Right atrium auricular region (tissue), 2 donors: Measurements from ENCODE around the gene ANXA7. TPM values are rescaled to one million over a fixed set of nuclear protein-coding genes. Genes with fewer than 3 reads are reported as not detected.

Experiments
- DNase-seq: peaks from one replicate; pipeline ENCODE4 v3.0.0-alpha.2; 2019; ENCODE audit warnings: low spot score
- H3K27ac ChIP-seq, 2 donors: fragments of 200-600 bp; sonication (generic); 1 replicate in 1 of 2; 2 replicates in 1 of 2; pipeline ENCODE4 v1.5.1; 2016 to 2019
- H3K27me3 ChIP-seq, 2 donors: fragments of 200-600 bp; sonication (generic); one replicate each; pipeline versions ENCODE4 v1.5.1 to v1.6.0; 2017 to 2019
- H3K36me3 ChIP-seq: fragments of 200-600 bp; sonication (generic); one replicate; pipeline ENCODE4 v1.5.1; 2016
- H3K4me1 ChIP-seq, 2 donors: fragments of 200-600 bp; sonication (generic); one replicate each; pipeline versions ENCODE4 v1.5.1 to v1.6.0; 2017 to 2019
- H3K4me3 ChIP-seq, 2 donors: fragments of 200-600 bp; sonication (generic); 1 replicate in 1 of 2; 2 replicates in 1 of 2; pipeline ENCODE4 v1.5.1; 2017 to 2019; ENCODE audit warnings: mild to moderate bottlenecking in 1 of 2, moderate library complexity in 1 of 2
- H3K9me3 ChIP-seq, 2 donors: fragments of 200-600 bp; sonication (generic); one replicate each; pipeline ENCODE4 v1.5.1; 2019
- total RNA-seq, 2 donors: library from RNA; depleted of rRNA; stranded (reverse); fragments of >200 nt; gene quantifications; one replicate each; pipeline ENCODE4 v1.1.0, GENCODE V29; 2016
- TF ChIP-seq, protein P1 (sequence below), 2 donors: fragments of 200-600 bp; sonication (generic); IDR thresholded peaks; one replicate each; pipeline ENCODE4 v1.5.1; 2019; ENCODE audit warnings: antibody characterized with exemption in 2 of 2

The ANXA7 gene
- total RNA-seq, result 100 to 1,000 TPM; 100 to 117 TPM

DNA sequence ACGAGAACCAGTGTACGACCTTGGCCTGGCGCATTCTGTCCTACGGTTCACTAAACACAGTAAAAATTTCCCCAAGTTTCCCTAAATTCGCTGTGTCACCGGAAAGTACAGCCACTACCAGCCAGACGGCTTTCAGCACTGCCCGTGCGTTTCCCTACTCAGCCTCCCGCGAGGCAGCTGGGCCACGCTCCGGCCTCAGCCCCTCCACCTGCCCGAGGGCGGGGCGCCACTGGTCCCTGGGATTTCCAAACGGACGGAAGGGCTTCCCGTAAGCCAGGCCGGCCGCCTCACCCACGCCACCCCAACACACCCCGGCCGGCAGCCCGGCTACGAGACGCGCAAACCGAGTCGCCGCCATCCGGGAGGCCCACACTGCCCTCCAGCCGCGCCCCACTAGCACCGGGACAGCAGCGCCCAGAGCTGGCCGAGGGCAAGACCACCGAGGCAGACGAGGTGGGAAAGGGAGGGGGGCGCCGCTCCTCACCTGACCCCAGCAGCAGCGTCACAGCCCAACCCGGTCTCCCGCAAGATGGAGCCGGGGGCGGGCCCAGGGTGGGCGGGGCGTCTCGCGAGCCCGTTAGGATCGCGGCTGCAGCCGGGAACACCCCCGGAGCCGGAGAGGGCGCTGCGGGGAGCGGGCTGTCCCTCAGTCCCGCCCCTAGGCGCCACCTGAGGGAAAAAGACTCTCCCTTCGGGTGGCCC, at the start of gene ANXA7:
Gene ANXA7 (minus strand): TSS at position 531 of the 702 bp plus-strand sequence. CDS start 13,202 bp downstream, outside the sequence.
- H3K4me1 ChIP-seq, result peaks cover 0 to 20% of the 10 kb centered on the region in 2 donors
- TF ChIP-seq, protein P1, sequence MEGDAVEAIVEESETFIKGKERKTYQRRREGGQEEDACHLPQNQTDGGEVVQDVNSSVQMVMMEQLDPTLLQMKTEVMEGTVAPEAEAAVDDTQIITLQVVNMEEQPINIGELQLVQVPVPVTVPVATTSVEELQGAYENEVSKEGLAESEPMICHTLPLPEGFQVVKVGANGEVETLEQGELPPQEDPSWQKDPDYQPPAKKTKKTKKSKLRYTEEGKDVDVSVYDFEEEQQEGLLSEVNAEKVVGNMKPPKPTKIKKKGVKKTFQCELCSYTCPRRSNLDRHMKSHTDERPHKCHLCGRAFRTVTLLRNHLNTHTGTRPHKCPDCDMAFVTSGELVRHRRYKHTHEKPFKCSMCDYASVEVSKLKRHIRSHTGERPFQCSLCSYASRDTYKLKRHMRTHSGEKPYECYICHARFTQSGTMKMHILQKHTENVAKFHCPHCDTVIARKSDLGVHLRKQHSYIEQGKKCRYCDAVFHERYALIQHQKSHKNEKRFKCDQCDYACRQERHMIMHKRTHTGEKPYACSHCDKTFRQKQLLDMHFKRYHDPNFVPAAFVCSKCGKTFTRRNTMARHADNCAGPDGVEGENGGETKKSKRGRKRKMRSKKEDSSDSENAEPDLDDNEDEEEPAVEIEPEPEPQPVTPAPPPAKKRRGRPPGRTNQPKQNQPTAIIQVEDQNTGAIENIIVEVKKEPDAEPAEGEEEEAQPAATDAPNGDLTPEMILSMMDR (IDR thresholded peaks at IDR 0.05), result peak in 1 of 2 donors; percentile 59

DNA sequence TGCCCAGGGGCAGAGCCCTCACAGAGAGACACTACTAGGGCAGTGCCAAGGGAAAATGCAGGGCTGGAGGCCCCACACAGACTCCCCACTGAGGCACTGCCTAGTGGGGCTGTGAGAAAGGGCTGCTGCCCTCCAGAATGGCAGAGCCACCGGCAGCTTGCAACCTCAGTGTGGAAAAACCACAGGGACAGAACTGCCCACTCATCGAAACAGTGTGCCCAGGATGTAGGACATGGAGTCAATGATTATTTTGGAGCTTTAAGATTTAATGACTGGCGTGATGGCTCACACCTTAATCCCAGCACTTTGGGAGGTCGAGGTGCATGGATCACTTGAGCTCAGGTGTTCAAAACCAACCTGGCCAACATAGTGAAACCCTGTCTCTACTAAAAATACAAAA, 47.0 kb upstream of the ANXA7 start:
- no peak for DNase-seq

More for the DNA sequence above, at the start of gene ANXA7:
- Histone ChIP-seq H3K36me3 (no peaks in the 10 kb centered on the region), H3K4me3 (peak within 1 kb of the TSS; percentile 74 to 79), H3K27ac (peak within 1 kb of the TSS; percentile 92 to 97), H3K27me3 (no peaks in the 10 kb centered on the region), H3K9me3 (no peaks in the 10 kb centered on the region)
- DNase-seq, result peak; percentile 90

DNA sequence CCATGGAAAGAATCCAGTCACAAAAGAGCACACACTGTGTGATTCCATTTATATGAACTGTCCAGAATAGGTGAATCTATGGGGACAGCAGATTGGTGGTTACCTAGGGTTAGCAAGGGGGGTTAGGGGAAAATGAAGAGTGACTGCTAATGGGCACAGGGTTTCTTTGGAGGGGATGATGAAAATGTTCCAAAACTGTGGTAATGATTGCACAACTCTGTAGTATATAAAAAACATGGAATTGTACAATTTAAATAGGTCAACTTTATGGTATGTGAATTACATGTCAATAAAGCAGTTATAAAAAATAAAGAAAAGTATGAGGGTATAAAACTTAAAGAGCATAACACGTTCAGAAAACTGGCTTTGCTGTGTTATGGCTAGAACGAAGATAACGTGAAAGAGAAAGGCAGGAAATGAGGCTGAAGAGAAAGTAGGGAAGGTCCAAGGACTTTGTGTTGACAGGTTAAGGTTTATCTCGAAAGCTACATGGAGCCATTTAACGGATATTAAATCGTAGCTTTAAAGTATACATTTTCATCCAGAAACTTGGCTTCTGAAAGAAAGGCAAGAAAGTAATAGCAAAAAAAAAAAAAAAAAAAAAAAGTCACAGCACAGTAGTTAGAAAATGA, 45.9 kb upstream of the ANXA7 start:
- TF ChIP-seq, protein P1 (IDR thresholded peaks at IDR 0.05), result no peak
- Histone ChIP-seq H3K4me1 (no peaks in the 10 kb centered on the region), H3K27ac (no peak overlapping the region), H3K36me3 (peaks cover 6% of the 10 kb centered on the region), H3K4me3 (no peak overlapping the region), H3K9me3 (no peaks in the 10 kb centered on the region), H3K27me3 (no peaks in the 10 kb centered on the region)
- no peak for DNase-seq

More for the DNA sequence above, 47.0 kb upstream of the ANXA7 start:
- Histone ChIP-seq H3K4me3 (no peak overlapping the region), H3K9me3 (no peaks in the 10 kb centered on the region), H3K27me3 (no peaks in the 10 kb centered on the region), H3K27ac (no peak overlapping the region), H3K4me1 (no peaks in the 10 kb centered on the region), H3K36me3 (peaks cover 13% of the 10 kb centered on the region)
- TF ChIP-seq, protein P1 (IDR thresholded peaks at IDR 0.05), result no peak

DNA sequence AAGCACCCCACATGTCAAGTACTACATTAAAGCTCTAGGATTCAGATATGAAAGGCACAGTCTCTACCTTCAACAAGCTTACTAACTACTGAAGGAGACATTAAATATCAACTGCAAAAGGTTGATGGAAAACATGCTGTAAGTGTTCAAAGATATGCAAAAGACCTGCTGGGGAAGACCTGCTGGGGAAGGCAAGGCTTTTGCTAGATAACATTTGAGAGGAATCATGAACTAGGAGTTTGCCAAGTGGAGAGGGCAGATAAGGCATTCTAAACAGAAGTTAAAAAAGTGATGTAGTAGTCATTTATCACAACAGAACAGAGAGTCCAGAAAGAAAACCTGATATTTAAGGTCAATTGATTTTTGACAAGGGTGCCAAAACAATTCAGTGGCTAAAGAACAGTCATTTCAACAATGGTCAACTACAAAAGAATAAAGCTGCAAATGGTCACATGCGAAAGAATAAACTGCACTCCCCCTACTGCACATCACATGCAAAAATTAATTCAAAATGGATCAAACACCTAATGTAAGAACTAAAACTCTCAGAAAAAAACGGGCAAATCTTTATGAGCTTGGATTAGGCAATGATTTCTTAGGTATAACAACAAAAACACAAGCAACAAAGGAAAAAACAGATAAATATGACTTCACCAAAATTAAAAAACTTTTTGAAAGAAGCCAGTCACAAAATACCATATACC, 42.5 kb upstream of the ANXA7 start:
- no peaks in the 10 kb centered on the region for H3K27me3 ChIP-seq
- H3K36me3 ChIP-seq, result peaks cover 20% of the 10 kb centered on the region
- TF ChIP-seq, protein P1 (IDR thresholded peaks at IDR 0.05), result no peak
- H3K9me3 ChIP-seq, result no peaks in the 10 kb centered on the region
- no peak overlapping the region for H3K4me3 ChIP-seq
- no peak for DNase-seq
- H3K27ac ChIP-seq, result no peak overlapping the region
- no peaks in the 10 kb centered on the region for H3K4me1 ChIP-seq

DNA sequence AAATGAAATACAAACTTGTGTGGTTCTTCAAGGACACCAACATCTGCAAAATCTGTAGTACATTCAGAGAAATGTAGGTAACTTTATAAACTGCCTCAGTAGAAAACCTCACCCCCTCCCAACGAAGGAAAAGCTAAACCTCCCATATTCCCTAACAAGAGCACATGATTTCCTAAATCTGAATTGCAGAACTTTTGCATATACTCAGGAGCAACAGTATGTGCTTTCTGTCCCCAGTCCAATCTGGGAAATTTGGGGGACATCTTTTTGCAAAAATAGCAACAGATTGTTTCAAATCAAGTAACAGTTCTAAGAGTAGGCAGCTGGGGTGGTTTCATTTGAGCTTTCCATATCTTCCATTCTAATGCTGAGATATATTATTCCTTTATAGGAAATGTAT, 35.3 kb upstream of the ANXA7 start:
- Histone ChIP-seq H3K36me3 (peaks cover 36% of the 10 kb centered on the region), H3K4me1 (peaks cover 0 to 3% of the 10 kb centered on the region in 2 donors), H3K9me3 (no peaks in the 10 kb centered on the region), H3K27me3 (no peaks in the 10 kb centered on the region), H3K27ac (no peak overlapping the region), H3K4me3 (no peak overlapping the region)
- TF ChIP-seq, protein P1 (IDR thresholded peaks at IDR 0.05), result no peak
- no peak for DNase-seq
